ENCODE data around the gene AKAP6. TPM values are rescaled to one million over a fixed set of nuclear protein-coding genes. Genes with fewer than 3 reads are reported as not detected.

Gene AKAP6
- total RNA-seq, 8 experiments from 2014 or later, result 0.76 to 92.9 (median 54.0) TPM

DNA sequence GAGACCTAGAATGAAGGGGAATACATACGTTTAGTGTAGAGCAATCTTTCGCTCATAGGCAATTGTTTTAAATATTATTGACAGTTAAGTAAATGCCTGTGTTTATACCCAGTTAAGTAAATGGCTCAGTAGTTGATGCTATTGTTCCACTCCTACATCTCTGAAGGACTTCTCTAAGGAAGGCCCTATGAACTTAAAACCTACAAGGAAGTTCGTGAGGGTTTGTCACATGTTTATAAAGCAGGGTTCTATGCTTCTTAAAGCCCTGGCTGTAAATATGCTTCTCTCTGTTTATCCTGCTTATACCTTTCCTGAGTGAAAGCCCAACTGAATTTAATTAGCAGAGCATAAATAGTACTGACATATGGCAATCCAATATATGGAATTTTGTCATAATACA lies 327.5 kb downstream of the AKAP6 start:
- Histone ChIP-seq H3K4me1 (replicated peaks in 1 of 2) (peaks cover 5% of the 10 kb centered on the region in 2 donors), H3K4me3 (no peak overlapping the region), H3K27ac (no peak overlapping the region)
- 61 to 100% (median 98%) methylated on average over 1 to 3 of the region's 3 CpGs; no CpG with 5 or more reads in 4 of the 10 experiments for WGBS, 10 experiments
- in situ Hi-C loops (cut with MboI; ENCODE audit: low pct_unique_long_range_greater_than_20kb in 2 of 9, low sequenced_read_pairs in 9 of 9, unreplicated experiment in 9 of 9), result no loop called here
- ATAC-seq (replicated peaks in 6 of 8), result no peak

DNA sequence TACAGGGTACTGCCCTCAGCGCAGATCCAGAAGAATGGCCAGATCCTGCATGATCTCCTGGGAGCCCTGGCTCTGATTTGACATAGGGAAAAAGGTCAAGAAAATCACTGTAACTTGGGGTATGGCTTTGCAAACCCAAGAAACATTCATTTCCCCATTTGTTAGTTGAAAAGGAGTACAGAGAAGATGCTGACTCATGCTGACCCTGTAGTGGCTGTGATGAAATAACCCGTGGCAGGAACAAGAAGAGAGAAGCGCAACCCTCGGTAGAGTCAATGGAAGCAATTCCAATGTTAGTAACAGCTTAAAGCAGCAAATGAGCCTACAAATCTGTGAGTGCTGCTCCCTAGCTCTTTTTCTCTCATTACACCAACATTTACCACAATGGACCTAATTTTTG lies 328.0 kb downstream of the AKAP6 start:
- in situ Hi-C loops (cut with MboI; ENCODE audit: low pct_unique_long_range_greater_than_20kb in 2 of 9, low sequenced_read_pairs in 9 of 9, unreplicated experiment in 9 of 9), result no loop called here
- 34 to 100% (median 90%) methylated on average over 1 to 4 of the region's 4 CpGs; no CpG with 5 or more reads in 3 of the 10 experiments for WGBS, 10 experiments
- Histone ChIP-seq H3K27ac (no peak overlapping the region), H3K4me1 (replicated peaks in 1 of 2) (peaks cover 5% of the 10 kb centered on the region in 2 donors), H3K4me3 (no peak overlapping the region)
- ATAC-seq (replicated peaks in 6 of 8), result peak in 5 of 8 experiments; percentile 65 to 90 (median 76)

- in situ Hi-C loops (cut with MboI; ENCODE audit: low pct_unique_long_range_greater_than_20kb in 2 of 9, low sequenced_read_pairs in 9 of 9, unreplicated experiment in 9 of 9), result no loop called here
- WGBS, 10 experiments, result 40 to 100% (median 81%) methylated on average over 1 to 5 of the region's 6 CpGs; no CpG with 5 or more reads in 2 of the 10 experiments
Observed at GRCh38 chr14:32661216-32661615, 332.1 kb downstream of the AKAP6 start.

DNA sequence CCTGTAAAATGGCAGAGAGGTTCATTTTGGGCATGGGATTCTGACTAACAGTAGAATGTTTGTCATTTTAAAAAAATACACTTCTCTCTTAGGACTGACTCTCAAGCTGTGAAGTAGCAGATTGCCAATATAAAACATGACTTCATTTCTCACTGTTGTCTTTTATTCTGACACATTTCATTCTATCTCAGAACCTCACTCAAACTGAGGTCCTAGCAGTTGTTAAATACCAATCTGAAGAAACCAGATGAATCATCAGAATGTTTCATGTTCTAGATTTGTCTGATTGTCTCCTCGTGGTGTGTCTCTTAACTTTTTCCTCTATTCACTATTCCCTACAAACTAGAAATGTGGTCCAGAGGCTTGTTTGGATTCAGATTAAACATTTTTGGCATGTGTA lies 333.1 kb downstream of the AKAP6 start:
- ATAC-seq (replicated peaks in 6 of 8), result no peak
- H3K4me1 ChIP-seq (replicated peaks in 1 of 2), result peaks cover 2 to 3% of the 10 kb centered on the region in 2 donors
- no peak overlapping the region for H3K27ac ChIP-seq
- H3K4me3 ChIP-seq, result no peak overlapping the region
- in situ Hi-C loops (cut with MboI; ENCODE audit: low pct_unique_long_range_greater_than_20kb in 2 of 9, low sequenced_read_pairs in 9 of 9, unreplicated experiment in 9 of 9), result no loop called here
- 0 to 67% (median 36%) methylated on average over 1 of the region's 1 CpG; no CpG with 5 or more reads in 1 of the 10 experiments for WGBS, 10 experiments

More at GRCh38 chr14:32661216-32661615, 332.1 kb downstream of the AKAP6 start:
- H3K4me3 ChIP-seq, result no peak overlapping the region
- H3K27ac ChIP-seq, result no peak overlapping the region
- H3K4me1 ChIP-seq (replicated peaks in 1 of 2), result peaks cover 5% of the 10 kb centered on the region in 2 donors
- ATAC-seq (replicated peaks in 6 of 8), result no peak

GRCh38 chr14:32666308-32666707 lies 337.2 kb downstream of the AKAP6 start:
- H3K4me1 ChIP-seq (replicated peaks in 1 of 2), result no peaks in the 10 kb centered on the region
- H3K27ac ChIP-seq, result no peak overlapping the region
- no peak overlapping the region for H3K4me3 ChIP-seq
- ATAC-seq (replicated peaks in 6 of 8), result no peak
- in situ Hi-C loops (cut with MboI; ENCODE audit: low pct_unique_long_range_greater_than_20kb in 2 of 9, low sequenced_read_pairs in 9 of 9, unreplicated experiment in 9 of 9), result no loop called here

GRCh38 chr14:32667287-32667686 lies 338.2 kb downstream of the AKAP6 start:
- H3K27ac ChIP-seq, result no peak overlapping the region
- ATAC-seq (replicated peaks in 6 of 8), result no peak
- in situ Hi-C loops (cut with MboI; ENCODE audit: low pct_unique_long_range_greater_than_20kb in 2 of 9, low sequenced_read_pairs in 9 of 9, unreplicated experiment in 9 of 9), result no loop called here

GRCh38 chr14:32667791-32668190 lies 338.7 kb downstream of the AKAP6 start:
- Histone ChIP-seq H3K4me3 (no peak overlapping the region), H3K4me1 (replicated peaks in 1 of 2) (no peaks in the 10 kb centered on the region), H3K27ac (no peak overlapping the region)
- WGBS, 10 experiments, result 33 to 100% (median 67%) methylated on average over 1 of the region's 1 CpG; no CpG with 5 or more reads in 2 of the 10 experiments
- in situ Hi-C loops (cut with MboI; ENCODE audit: low pct_unique_long_range_greater_than_20kb in 2 of 9, low sequenced_read_pairs in 9 of 9, unreplicated experiment in 9 of 9), result no loop called here
- no peak for ATAC-seq (replicated peaks in 6 of 8)

More at GRCh38 chr14:32667287-32667686, 338.2 kb downstream of the AKAP6 start:
- Histone ChIP-seq H3K4me1 (replicated peaks in 1 of 2) (no peaks in the 10 kb centered on the region), H3K4me3 (no peak overlapping the region)
- WGBS, 10 experiments, result 63 to 100% (median 85%) methylated on average over 1 to 2 of the region's 2 CpGs; no CpG with 5 or more reads in 1 of the 10 experiments

DNA sequence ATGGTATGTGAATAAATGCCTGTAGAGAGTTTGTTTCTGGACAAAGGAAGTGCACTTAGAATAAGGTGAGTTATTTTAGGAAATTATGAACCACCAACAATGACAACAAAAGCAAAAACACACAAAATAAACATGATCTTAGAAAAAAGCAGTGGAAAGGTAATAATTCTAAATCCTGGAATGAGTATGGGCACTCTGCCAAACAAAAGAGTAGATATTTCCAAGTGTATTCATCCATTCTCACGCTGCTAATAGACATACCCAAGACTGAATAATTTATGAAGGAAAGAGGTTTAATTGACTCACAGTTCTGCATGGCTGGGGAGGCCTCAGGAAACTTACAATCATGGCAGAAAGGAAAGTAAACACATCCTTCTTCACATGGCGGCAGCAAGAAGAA lies 340.3 kb downstream of the AKAP6 start:
- ATAC-seq (replicated peaks in 6 of 8), result no peak
- in situ Hi-C loops (cut with MboI; ENCODE audit: low pct_unique_long_range_greater_than_20kb in 2 of 9, low sequenced_read_pairs in 9 of 9, unreplicated experiment in 9 of 9), result no loop called here
- H3K27ac ChIP-seq, result no peak overlapping the region
- H3K4me1 ChIP-seq (replicated peaks in 1 of 2), result no peaks in the 10 kb centered on the region
- no peak overlapping the region for H3K4me3 ChIP-seq
- WGBS, 10 experiments, result 0 to 91% (median 81%) methylated on average over 1 to 2 of the region's 2 CpGs; no CpG with 5 or more reads in 4 of the 10 experiments

DNA sequence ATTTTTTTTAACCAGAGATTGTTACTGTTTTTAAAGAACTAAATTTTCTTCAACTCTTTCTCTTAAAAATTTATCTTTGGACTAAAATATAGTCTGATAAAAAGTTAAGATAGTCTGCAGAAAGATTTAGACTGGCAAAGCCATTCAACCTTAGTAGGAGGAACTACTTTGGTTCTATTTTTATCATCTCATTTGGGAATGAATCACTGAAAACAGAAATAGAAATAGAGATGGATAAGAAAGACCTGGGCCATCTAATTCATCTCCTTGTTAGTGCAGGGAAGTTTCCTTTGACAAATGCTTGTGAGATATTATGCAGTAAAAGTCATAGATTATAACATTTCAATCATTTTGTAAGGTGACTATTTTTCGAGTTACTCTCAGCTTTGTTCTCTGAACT lies 346.3 kb downstream of the AKAP6 start:
- 86 to 100% (median 89%) methylated on average over 1 of the region's 1 CpG; no CpG with 5 or more reads in 3 of the 10 experiments for WGBS, 10 experiments
- H3K27ac ChIP-seq, result no peak overlapping the region
- H3K4me1 ChIP-seq (replicated peaks in 1 of 2), result peaks cover 7 to 20% of the 10 kb centered on the region in 2 donors
- no peak overlapping the region for H3K4me3 ChIP-seq
- no peak for ATAC-seq (replicated peaks in 6 of 8)
- in situ Hi-C loops (cut with MboI; ENCODE audit: low pct_unique_long_range_greater_than_20kb in 2 of 9, low sequenced_read_pairs in 9 of 9, unreplicated experiment in 9 of 9), result no loop called here

- no peak overlapping the region for H3K27ac ChIP-seq
- no peak for ATAC-seq (replicated peaks in 6 of 8)
- WGBS, 10 experiments, result 40 to 100% (median 90%) methylated on average over 1 to 5 of the region's 5 CpGs; no CpG with 5 or more reads in 2 of the 10 experiments
- peaks cover 14 to 23% of the 10 kb centered on the region in 2 donors for H3K4me1 ChIP-seq (replicated peaks in 1 of 2)
- in situ Hi-C loops (cut with MboI; ENCODE audit: low pct_unique_long_range_greater_than_20kb in 2 of 9, low sequenced_read_pairs in 9 of 9, unreplicated experiment in 9 of 9), result no loop called here
- no peak overlapping the region for H3K4me3 ChIP-seq
Observed at GRCh38 chr14:32677129-32677780, 348.2 kb downstream of the AKAP6 start.

DNA sequence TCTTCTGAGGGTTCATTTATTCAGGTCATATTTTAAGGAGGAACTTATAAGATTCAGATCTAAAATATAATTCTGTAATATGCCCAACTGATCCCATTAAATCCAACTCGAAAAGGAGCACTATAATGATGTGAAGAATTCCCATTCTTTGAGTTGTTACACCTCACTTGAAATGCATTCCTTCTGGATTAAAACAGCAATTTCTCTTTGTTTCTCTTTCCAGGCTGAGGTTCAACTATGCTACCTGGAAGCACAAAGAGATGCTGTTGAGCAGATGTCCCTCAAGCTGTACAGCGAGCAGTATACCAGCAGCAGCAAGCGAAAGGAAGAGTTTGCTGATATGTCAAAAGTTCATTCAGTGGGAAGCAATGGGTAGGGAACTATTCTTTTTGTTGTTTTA lies 349.0 kb downstream of the AKAP6 start:
- in situ Hi-C loops (cut with MboI; ENCODE audit: low pct_unique_long_range_greater_than_20kb in 2 of 9, low sequenced_read_pairs in 9 of 9, unreplicated experiment in 9 of 9), result no loop called here
- 64 to 100% (median 94%) methylated on average over 2 to 3 of the region's 3 CpGs; no CpG with 5 or more reads in 1 of the 10 experiments for WGBS, 10 experiments
- no peak for ATAC-seq (replicated peaks in 6 of 8)
- Histone ChIP-seq H3K27ac (no peak overlapping the region), H3K4me3 (no peak overlapping the region), H3K4me1 (replicated peaks in 1 of 2) (peaks cover 17 to 23% of the 10 kb centered on the region in 2 donors)

DNA sequence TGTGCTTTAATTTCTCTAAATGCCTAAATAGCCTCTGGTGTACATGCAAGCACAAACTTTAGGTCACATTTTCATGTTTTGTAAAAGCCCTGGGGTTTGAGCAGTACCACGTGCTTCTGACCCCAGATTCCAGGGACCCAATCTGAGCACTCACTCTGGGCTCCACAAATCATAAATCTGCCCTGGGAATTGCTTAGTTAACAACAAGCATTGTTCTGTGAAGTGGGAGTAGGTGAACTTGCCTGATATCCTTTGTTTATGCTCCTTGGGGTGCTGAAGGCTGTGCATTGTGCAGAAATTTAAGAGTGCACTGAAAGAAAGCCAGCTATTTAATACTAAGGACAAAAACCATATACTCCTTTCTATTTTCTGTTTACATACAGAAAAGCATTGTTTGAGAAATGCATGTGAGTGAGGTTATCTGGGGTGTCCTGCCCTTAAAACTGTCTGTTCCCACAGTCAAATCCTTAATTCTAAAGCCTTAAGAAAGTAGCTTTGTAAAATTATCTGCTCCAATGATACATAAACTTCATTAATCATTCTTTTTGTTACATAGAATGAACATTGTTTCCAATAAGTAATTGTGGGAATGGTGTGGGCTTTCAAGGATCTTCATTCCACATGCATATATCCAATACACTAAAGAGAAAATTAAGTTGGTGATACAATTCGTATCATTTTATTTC lies 351.0 kb downstream of the AKAP6 start:
- Histone ChIP-seq H3K4me1 (replicated peaks in 1 of 2) (peaks cover 17 to 23% of the 10 kb centered on the region in 2 donors), H3K27ac (no peak overlapping the region), H3K4me3 (no peak overlapping the region)
- ATAC-seq (replicated peaks in 6 of 8), result peak in 5 of 8 experiments; percentile 16 to 86 (median 70)
- 50 to 100% (median 57%) methylated on average over 1 to 2 of the region's 2 CpGs; no CpG with 5 or more reads in 3 of the 10 experiments for WGBS, 10 experiments
- in situ Hi-C loops (cut with MboI; ENCODE audit: low pct_unique_long_range_greater_than_20kb in 2 of 9, low sequenced_read_pairs in 9 of 9, unreplicated experiment in 9 of 9), result no loop called here

GRCh38 chr14:32681598-32681997 lies 352.5 kb downstream of the AKAP6 start:
- peaks cover 17 to 23% of the 10 kb centered on the region in 2 donors for H3K4me1 ChIP-seq (replicated peaks in 1 of 2)
- ATAC-seq (replicated peaks in 6 of 8), result no peak
- no peak overlapping the region for H3K4me3 ChIP-seq
- in situ Hi-C loops (cut with MboI; ENCODE audit: low pct_unique_long_range_greater_than_20kb in 2 of 9, low sequenced_read_pairs in 9 of 9, unreplicated experiment in 9 of 9), result no loop called here
- H3K27ac ChIP-seq, result no peak overlapping the region
